ENCODE data around the gene SKP1. TPM values are rescaled to one million over a fixed set of nuclear protein-coding genes. Genes with fewer than 3 reads are reported as not detected.

The SKP1 gene
- total and polyA plus RNA-seq, 2 donors = 332 to 387 TPM

- 73% methylated on average over 11 of the region's 11 CpGs for WGBS
- Histone ChIP-seq H3K4me3 (ENCODE audit: low read length in 2 of 2) (no peak overlapping the region), H3K4me1 (ENCODE audit: control insufficient read depth in 2 of 2, insufficient read depth in 2 of 2, low read length in 2 of 2) (no peaks in the 10 kb centered on the region), H3K9me3 (ENCODE audit: control insufficient read depth in 2 of 2, insufficient read depth in 1 of 2, low read length in 1 of 2) (no peaks in the 10 kb centered on the region), H3K36me3 (ENCODE audit: control insufficient read depth in 2 of 2, insufficient read depth in 2 of 2, low read length in 1 of 2) (no peaks in the 10 kb centered on the region), H3K27ac (ENCODE audit: low read depth in 1 of 2, low read length in 1 of 2) (no peak overlapping the region), H3K27me3 (ENCODE audit: control insufficient read depth in 2 of 2, insufficient read depth in 1 of 2, low read length in 1 of 2) (no peaks in the 10 kb centered on the region)
- DNase-seq (ENCODE audit: low read depth in 6 of 9, low spot score in 9 of 9) = peak in 7 of 9 donors; percentile 48 to 83 (median 67)
Observed at GRCh38 chr5:134184155-134185135, 7.7 kb upstream of the SKP1 start.

- DNase-seq (ENCODE audit: low read depth in 6 of 9, low spot score in 9 of 9) = no peak
- no peak overlapping the region for H3K27ac ChIP-seq (ENCODE audit: low read depth in 1 of 2, low read length in 1 of 2)
- no peaks in the 10 kb centered on the region for H3K27me3 ChIP-seq (ENCODE audit: control insufficient read depth in 2 of 2, insufficient read depth in 1 of 2, low read length in 1 of 2)
- no peaks in the 10 kb centered on the region for H3K4me1 ChIP-seq (ENCODE audit: control insufficient read depth in 2 of 2, insufficient read depth in 2 of 2, low read length in 2 of 2)
- no peaks in the 10 kb centered on the region for H3K9me3 ChIP-seq (ENCODE audit: control insufficient read depth in 2 of 2, insufficient read depth in 1 of 2, low read length in 1 of 2)
- H3K36me3 ChIP-seq (ENCODE audit: control insufficient read depth in 2 of 2, insufficient read depth in 2 of 2, low read length in 1 of 2) = no peaks in the 10 kb centered on the region
- H3K4me3 ChIP-seq (ENCODE audit: low read length in 2 of 2) = no peak overlapping the region
Observed at GRCh38 chr5:134183481-134183880, 6.7 kb upstream of the SKP1 start.

GRCh38 chr5:134178096-134178419 lies 1.3 kb upstream of the SKP1 start:
- peak overlapping the region in 1 of 2 donors; percentile 98 for H3K27ac ChIP-seq (ENCODE audit: low read depth in 1 of 2, low read length in 1 of 2)
- WGBS = 84% methylated on average over 3 of the region's 3 CpGs
- peaks cover 16 to 18% of the 10 kb centered on the region in 2 donors for H3K4me1 ChIP-seq (ENCODE audit: control insufficient read depth in 2 of 2, insufficient read depth in 2 of 2, low read length in 2 of 2)
- DNase-seq (ENCODE audit: low read depth in 6 of 9, low spot score in 9 of 9) = peak in 4 of 9 donors; percentile 22 to 55 (median 32)
- no peak overlapping the region for H3K4me3 ChIP-seq (ENCODE audit: low read length in 2 of 2)
- H3K36me3 ChIP-seq (ENCODE audit: control insufficient read depth in 2 of 2, insufficient read depth in 2 of 2, low read length in 1 of 2) = peaks cover 6 to 8% of the 10 kb centered on the region in 2 donors
- no peaks in the 10 kb centered on the region for H3K27me3 ChIP-seq (ENCODE audit: control insufficient read depth in 2 of 2, insufficient read depth in 1 of 2, low read length in 1 of 2)
- H3K9me3 ChIP-seq (ENCODE audit: control insufficient read depth in 2 of 2, insufficient read depth in 1 of 2, low read length in 1 of 2) = no peaks in the 10 kb centered on the region

GRCh38 chr5:134177369-134178095 lies 782 bp upstream of the SKP1 start:
- H3K27ac ChIP-seq (ENCODE audit: low read depth in 1 of 2, low read length in 1 of 2) = peak overlapping the region; percentile 98 to 100
- H3K4me3 ChIP-seq (ENCODE audit: low read length in 2 of 2) = peak overlapping the region; percentile 96 to 98
- H3K36me3 ChIP-seq (ENCODE audit: control insufficient read depth in 2 of 2, insufficient read depth in 2 of 2, low read length in 1 of 2) = peaks cover 11 to 13% of the 10 kb centered on the region in 2 donors
- WGBS = 37% methylated on average over 29 of the region's 29 CpGs
- H3K27me3 ChIP-seq (ENCODE audit: control insufficient read depth in 2 of 2, insufficient read depth in 1 of 2, low read length in 1 of 2) = no peaks in the 10 kb centered on the region
- H3K9me3 ChIP-seq (ENCODE audit: control insufficient read depth in 2 of 2, insufficient read depth in 1 of 2, low read length in 1 of 2) = no peaks in the 10 kb centered on the region
- DNase-seq (ENCODE audit: low read depth in 6 of 9, low spot score in 9 of 9) = peak in 4 of 9 donors; percentile 8 to 50 (median 20)
- H3K4me1 ChIP-seq (ENCODE audit: control insufficient read depth in 2 of 2, insufficient read depth in 2 of 2, low read length in 2 of 2) = peaks cover 16 to 18% of the 10 kb centered on the region in 2 donors

- WGBS = under 1% methylated on average over 31 of the region's 31 CpGs
- peaks cover 16 to 18% of the 10 kb centered on the region in 2 donors for H3K4me1 ChIP-seq (ENCODE audit: control insufficient read depth in 2 of 2, insufficient read depth in 2 of 2, low read length in 2 of 2)
Observed at GRCh38 chr5:134175921-134176510, 734 bp downstream of the SKP1 start.

GRCh38 chr5:134174841-134175839 lies 1.6 kb downstream of the SKP1 start:
- H3K4me3 ChIP-seq (ENCODE audit: low read length in 2 of 2) = peak overlapping the region; percentile 96 to 98
- no peaks in the 10 kb centered on the region for H3K9me3 ChIP-seq (ENCODE audit: control insufficient read depth in 2 of 2, insufficient read depth in 1 of 2, low read length in 1 of 2)
- H3K4me1 ChIP-seq (ENCODE audit: control insufficient read depth in 2 of 2, insufficient read depth in 2 of 2, low read length in 2 of 2) = peaks cover 16 to 18% of the 10 kb centered on the region in 2 donors
- H3K27ac ChIP-seq (ENCODE audit: low read depth in 1 of 2, low read length in 1 of 2) = no peak overlapping the region
- peak in 2 of 9 donors; percentile 8 to 39 for DNase-seq (ENCODE audit: low read depth in 6 of 9, low spot score in 9 of 9)
- H3K36me3 ChIP-seq (ENCODE audit: control insufficient read depth in 2 of 2, insufficient read depth in 2 of 2, low read length in 1 of 2) = peaks cover 26 to 37% of the 10 kb centered on the region in 2 donors
- no peaks in the 10 kb centered on the region for H3K27me3 ChIP-seq (ENCODE audit: control insufficient read depth in 2 of 2, insufficient read depth in 1 of 2, low read length in 1 of 2)
- WGBS = 33% methylated on average over 10 of the region's 10 CpGs

More at GRCh38 chr5:134175921-134176510, 734 bp downstream of the SKP1 start:
- H3K27me3 ChIP-seq (ENCODE audit: control insufficient read depth in 2 of 2, insufficient read depth in 1 of 2, low read length in 1 of 2) = no peaks in the 10 kb centered on the region
- peak overlapping the region; percentile 96 to 98 for H3K4me3 ChIP-seq (ENCODE audit: low read length in 2 of 2)
- DNase-seq (ENCODE audit: low read depth in 6 of 9, low spot score in 9 of 9) = peak in 5 of 9 donors; percentile 10 to 35 (median 25)
- peak overlapping the region; percentile 98 to 100 for H3K27ac ChIP-seq (ENCODE audit: low read depth in 1 of 2, low read length in 1 of 2)
- H3K9me3 ChIP-seq (ENCODE audit: control insufficient read depth in 2 of 2, insufficient read depth in 1 of 2, low read length in 1 of 2) = no peaks in the 10 kb centered on the region
- peaks cover 20 to 28% of the 10 kb centered on the region in 2 donors for H3K36me3 ChIP-seq (ENCODE audit: control insufficient read depth in 2 of 2, insufficient read depth in 2 of 2, low read length in 1 of 2)

GRCh38 chr5:134171972-134172371 lies 4.8 kb downstream of the SKP1 start:
- 95% methylated on average over 4 of the region's 4 CpGs for WGBS
- Histone ChIP-seq H3K27me3 (ENCODE audit: control insufficient read depth in 2 of 2, insufficient read depth in 1 of 2, low read length in 1 of 2) (no peaks in the 10 kb centered on the region), H3K4me1 (ENCODE audit: control insufficient read depth in 2 of 2, insufficient read depth in 2 of 2, low read length in 2 of 2) (peaks cover 7 to 9% of the 10 kb centered on the region in 2 donors), H3K9me3 (ENCODE audit: control insufficient read depth in 2 of 2, insufficient read depth in 1 of 2, low read length in 1 of 2) (no peaks in the 10 kb centered on the region), H3K4me3 (ENCODE audit: low read length in 2 of 2) (no peak overlapping the region), H3K36me3 (ENCODE audit: control insufficient read depth in 2 of 2, insufficient read depth in 2 of 2, low read length in 1 of 2) (peaks cover 36 to 66% of the 10 kb centered on the region in 2 donors), H3K27ac (ENCODE audit: low read depth in 1 of 2, low read length in 1 of 2) (peak overlapping the region in 1 of 2 donors; percentile 42)
- no peak for DNase-seq (ENCODE audit: low read depth in 6 of 9, low spot score in 9 of 9)

- 98% methylated on average over 5 of the region's 5 CpGs for WGBS
- no peaks in the 10 kb centered on the region for H3K27me3 ChIP-seq (ENCODE audit: control insufficient read depth in 2 of 2, insufficient read depth in 1 of 2, low read length in 1 of 2)
- peaks cover 2 to 5% of the 10 kb centered on the region in 2 donors for H3K9me3 ChIP-seq (ENCODE audit: control insufficient read depth in 2 of 2, insufficient read depth in 1 of 2, low read length in 1 of 2)
- H3K27ac ChIP-seq (ENCODE audit: low read depth in 1 of 2, low read length in 1 of 2) = no peak overlapping the region
- DNase-seq (ENCODE audit: low read depth in 6 of 9, low spot score in 9 of 9) = no peak
- no peaks in the 10 kb centered on the region for H3K4me1 ChIP-seq (ENCODE audit: control insufficient read depth in 2 of 2, insufficient read depth in 2 of 2, low read length in 2 of 2)
- H3K36me3 ChIP-seq (ENCODE audit: control insufficient read depth in 2 of 2, insufficient read depth in 2 of 2, low read length in 1 of 2) = peaks cover 42 to 94% of the 10 kb centered on the region in 2 donors
- no peak overlapping the region for H3K4me3 ChIP-seq (ENCODE audit: low read length in 2 of 2)
Observed at GRCh38 chr5:134162592-134162991, 14.2 kb downstream of the SKP1 start.

Measured in thymus (tissue), 11 donors.